PC-9 (cell line): ENCODE data around the gene CAPRIN1.

Source experiments
- EZH2 ChIP-seq: fragments of 200-600 bp; sonication (generic); IDR thresholded peaks from 2 replicates; pipeline ENCODE4 v1.8.0; 2017; ENCODE audit warnings: antibody characterized with exemption, low read depth
- TF ChIP-seq, protein P1 (sequence below): fragments of 200-600 bp; sonication (generic); conservative IDR thresholded peaks from 2 replicates; pipeline ENCODE4 v1.6.1; 2017; ENCODE audit warnings: mixed run types, antibody characterized with exemption, mild to moderate bottlenecking, moderate library complexity

DNA sequence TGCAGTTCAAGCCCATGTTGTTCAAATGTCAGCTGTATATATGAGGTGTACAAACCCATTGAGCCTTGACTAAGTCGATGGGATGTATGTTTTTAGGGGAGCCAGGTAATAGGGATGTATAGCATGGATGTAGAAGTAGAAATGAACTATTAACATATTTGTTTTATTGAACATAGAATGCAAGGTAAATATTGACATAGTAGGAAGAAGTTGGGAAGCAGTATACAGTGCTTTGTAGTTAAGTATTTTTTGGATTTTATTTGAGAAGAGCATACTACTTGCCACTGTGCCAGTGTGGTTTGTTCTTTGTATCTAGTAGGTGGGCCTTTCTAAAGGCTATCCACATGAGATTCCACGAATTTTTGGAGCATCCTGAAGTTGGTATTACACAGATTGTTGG lies 33.1 kb downstream of the CAPRIN1 start:
- TF ChIP-seq EZH2: no peak
- TF ChIP-seq, protein P1, sequence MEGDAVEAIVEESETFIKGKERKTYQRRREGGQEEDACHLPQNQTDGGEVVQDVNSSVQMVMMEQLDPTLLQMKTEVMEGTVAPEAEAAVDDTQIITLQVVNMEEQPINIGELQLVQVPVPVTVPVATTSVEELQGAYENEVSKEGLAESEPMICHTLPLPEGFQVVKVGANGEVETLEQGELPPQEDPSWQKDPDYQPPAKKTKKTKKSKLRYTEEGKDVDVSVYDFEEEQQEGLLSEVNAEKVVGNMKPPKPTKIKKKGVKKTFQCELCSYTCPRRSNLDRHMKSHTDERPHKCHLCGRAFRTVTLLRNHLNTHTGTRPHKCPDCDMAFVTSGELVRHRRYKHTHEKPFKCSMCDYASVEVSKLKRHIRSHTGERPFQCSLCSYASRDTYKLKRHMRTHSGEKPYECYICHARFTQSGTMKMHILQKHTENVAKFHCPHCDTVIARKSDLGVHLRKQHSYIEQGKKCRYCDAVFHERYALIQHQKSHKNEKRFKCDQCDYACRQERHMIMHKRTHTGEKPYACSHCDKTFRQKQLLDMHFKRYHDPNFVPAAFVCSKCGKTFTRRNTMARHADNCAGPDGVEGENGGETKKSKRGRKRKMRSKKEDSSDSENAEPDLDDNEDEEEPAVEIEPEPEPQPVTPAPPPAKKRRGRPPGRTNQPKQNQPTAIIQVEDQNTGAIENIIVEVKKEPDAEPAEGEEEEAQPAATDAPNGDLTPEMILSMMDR: no peak
